Measurements from ENCODE around the gene SGSM2.

DNA sequence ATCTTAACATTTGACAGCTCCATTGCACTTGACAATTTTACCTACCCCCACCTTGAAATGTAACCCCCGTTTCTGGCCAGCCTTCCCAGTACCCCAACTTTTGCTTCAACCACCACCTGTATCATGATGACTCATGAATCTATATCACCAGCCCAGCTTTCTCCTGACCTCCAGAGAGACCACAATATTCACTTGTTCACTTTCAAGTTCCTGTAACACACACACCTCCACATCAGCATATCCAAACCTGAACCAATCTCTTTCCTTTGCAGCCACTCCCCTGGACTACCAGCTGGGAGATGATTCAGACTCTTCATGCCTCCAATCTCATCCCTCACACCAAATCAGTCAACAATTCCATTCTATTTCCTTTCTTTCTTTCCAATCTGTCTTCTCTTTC, 41.7 kb upstream of the SGSM2 start:
- TF ChIP-seq, protein P1, sequence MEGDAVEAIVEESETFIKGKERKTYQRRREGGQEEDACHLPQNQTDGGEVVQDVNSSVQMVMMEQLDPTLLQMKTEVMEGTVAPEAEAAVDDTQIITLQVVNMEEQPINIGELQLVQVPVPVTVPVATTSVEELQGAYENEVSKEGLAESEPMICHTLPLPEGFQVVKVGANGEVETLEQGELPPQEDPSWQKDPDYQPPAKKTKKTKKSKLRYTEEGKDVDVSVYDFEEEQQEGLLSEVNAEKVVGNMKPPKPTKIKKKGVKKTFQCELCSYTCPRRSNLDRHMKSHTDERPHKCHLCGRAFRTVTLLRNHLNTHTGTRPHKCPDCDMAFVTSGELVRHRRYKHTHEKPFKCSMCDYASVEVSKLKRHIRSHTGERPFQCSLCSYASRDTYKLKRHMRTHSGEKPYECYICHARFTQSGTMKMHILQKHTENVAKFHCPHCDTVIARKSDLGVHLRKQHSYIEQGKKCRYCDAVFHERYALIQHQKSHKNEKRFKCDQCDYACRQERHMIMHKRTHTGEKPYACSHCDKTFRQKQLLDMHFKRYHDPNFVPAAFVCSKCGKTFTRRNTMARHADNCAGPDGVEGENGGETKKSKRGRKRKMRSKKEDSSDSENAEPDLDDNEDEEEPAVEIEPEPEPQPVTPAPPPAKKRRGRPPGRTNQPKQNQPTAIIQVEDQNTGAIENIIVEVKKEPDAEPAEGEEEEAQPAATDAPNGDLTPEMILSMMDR (IDR thresholded peaks at IDR 0.05; ENCODE audit: low read length), result no peak
- TF ChIP-seq EZH2 (IDR thresholded peaks at IDR 0.05; ENCODE audit: borderline replicate concordance, low read length), result no peak
